LNCaP clone FGC (cell line): ENCODE data around the gene KRTAP4-1.
"Not testable (repeated sequence)": the region's sequence is repeated elsewhere in the genome, so short reads cannot be mapped to it uniquely, and the experiment has no call there.

Source experiments
- DNase-seq: peaks from one replicate; pipeline ENCODE4 v3.0.0-alpha.2; 2011; ENCODE audit warnings: low read depth
- H3K4me3 ChIP-seq: 2 replicates; pipeline ENCODE4 v1.5.1; 2011; ENCODE audit warnings: mild to moderate bottlenecking, low read depth, low read length, control low read depth
- TF ChIP-seq, protein P1 (sequence below): IDR thresholded peaks from 2 replicates; pipeline ENCODE4 v1.5.1; 2012; ENCODE audit warnings: mild to moderate bottlenecking; ENCODE audit not compliant: control insufficient read depth, insufficient read depth; ENCODE audit errors: extremely low read depth

The KRTAP4-1 gene

DNA sequence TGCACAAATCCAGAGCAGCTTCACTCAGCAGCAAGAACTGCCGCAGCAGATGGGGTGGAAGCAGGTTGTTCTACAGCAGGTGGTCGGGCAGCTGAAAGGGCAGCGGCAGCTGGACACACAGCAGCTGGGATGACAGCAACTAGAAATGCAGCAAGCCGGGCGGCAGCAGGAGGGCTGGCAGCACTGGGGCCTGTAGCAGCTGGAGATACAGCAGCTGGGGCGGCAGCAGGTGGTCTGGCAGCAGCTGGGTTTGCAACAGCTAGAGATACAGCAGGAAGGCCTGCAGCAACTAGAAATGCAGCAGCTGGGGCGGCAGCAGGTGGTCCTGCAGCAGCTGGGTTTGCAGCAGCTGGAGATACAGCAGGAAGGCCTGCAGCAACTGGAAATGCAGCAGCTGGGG, 17.1 kb downstream of the KRTAP4-1 start:
- no peak for DNase-seq
- TF ChIP-seq, protein P1, sequence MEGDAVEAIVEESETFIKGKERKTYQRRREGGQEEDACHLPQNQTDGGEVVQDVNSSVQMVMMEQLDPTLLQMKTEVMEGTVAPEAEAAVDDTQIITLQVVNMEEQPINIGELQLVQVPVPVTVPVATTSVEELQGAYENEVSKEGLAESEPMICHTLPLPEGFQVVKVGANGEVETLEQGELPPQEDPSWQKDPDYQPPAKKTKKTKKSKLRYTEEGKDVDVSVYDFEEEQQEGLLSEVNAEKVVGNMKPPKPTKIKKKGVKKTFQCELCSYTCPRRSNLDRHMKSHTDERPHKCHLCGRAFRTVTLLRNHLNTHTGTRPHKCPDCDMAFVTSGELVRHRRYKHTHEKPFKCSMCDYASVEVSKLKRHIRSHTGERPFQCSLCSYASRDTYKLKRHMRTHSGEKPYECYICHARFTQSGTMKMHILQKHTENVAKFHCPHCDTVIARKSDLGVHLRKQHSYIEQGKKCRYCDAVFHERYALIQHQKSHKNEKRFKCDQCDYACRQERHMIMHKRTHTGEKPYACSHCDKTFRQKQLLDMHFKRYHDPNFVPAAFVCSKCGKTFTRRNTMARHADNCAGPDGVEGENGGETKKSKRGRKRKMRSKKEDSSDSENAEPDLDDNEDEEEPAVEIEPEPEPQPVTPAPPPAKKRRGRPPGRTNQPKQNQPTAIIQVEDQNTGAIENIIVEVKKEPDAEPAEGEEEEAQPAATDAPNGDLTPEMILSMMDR, result no peak
- H3K4me3 ChIP-seq, result no peak overlapping the region

- TF ChIP-seq, protein P1, result no peak
- DNase-seq, result no peak
- H3K4me3 ChIP-seq, result no peak overlapping the region
These were observed 20.9 kb downstream of the KRTAP4-1 start for GRCh38 chr17:41163828-41164227.

GRCh38 chr17:41160648-41161047, 24.1 kb downstream of the KRTAP4-1 start, which contains the start of gene KRTAP4-4:
Gene KRTAP4-4 (minus strand): TSS chr17:41160748. CDS start chr17:41160691, 57 bp downstream.
- no peak for DNase-seq
- H3K4me3 ChIP-seq, result no peak within 1 kb of the TSS
- TF ChIP-seq, protein P1, result no peak

DNA sequence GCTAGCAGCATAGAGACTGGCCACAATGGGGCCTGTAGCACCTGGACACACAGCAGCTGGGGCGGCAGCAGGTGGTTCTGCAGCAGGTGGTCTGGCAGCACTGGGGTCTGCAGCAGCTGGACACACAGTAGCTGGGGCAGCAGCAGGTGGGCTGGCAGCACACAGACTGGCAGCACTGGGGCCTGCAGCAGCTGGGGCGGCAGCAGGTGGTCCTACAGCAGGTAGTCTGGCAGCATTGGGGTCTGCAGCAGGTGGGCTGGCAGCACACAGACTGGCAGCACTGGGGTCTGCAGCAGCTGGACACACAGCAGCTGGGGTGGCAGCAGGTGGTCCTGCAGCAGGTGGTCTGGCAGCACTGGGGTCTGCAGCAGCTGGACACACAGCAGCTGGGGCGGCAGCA, 24.5 kb downstream of the KRTAP4-1 start:
- DNase-seq, result not testable (repeated sequence)

DNA sequence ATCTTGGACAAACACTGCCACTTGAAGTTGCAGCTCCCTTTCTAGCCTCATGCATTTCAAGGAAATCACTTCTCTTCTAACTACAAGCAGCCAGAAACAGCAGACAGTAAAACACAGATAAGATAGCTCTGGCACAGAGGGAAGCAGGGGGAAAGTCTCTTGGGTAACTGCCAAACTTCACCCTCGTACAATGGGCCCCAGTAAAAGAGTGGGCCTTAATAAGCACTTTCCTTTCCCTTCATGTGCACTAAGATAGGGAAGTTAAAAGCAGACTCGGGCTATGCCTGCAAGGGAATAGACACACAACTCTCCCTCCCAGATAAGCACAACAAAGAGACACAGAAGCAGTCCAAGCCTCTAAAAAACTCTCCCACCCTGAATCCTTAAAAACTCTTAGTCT, 30.9 kb downstream of the KRTAP4-1 start:
- no peak overlapping the region for H3K4me3 ChIP-seq
- DNase-seq, result no peak
- TF ChIP-seq, protein P1, result no peak

More for the DNA sequence above, 24.5 kb downstream of the KRTAP4-1 start:
- H3K4me3 ChIP-seq, result not testable (repeated sequence)

DNA sequence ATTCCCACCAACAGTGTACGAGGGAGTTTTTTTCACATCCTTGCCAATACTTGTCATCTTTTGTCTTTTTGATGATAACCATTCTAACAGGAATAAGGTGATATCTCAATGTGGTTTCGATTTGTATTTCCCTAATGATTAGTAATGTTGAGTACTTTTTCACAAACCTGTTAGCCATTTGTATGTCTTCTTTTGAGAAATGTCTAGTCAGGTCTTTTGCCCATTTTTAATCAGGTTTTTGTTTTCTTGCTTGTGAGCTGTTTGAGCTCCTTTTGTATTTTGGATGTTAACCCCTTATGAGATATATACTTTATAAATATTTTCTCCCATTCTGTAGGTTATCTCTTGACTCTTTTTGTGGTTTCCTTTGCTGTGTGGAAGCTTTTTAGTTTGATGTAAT, 33.2 kb downstream of the KRTAP4-1 start:
- H3K4me3 ChIP-seq, result no peak overlapping the region
- TF ChIP-seq, protein P1, result no peak
- DNase-seq, result no peak

GRCh38 chr17:41150026-41150425, 34.7 kb downstream of the KRTAP4-1 start:
- H3K4me3 ChIP-seq, result no peak overlapping the region
- no peak for DNase-seq
- TF ChIP-seq, protein P1, result no peak

- TF ChIP-seq, protein P1, result no peak
- DNase-seq, result no peak
- no peak within 1 kb of the TSS for H3K4me3 ChIP-seq
These were observed 35.1 kb downstream of the KRTAP4-1 start, which contains the start of gene KRTAP4-5 for GRCh38 chr17:41149652-41149985. Gene KRTAP4-5 (minus strand): TSS chr17:41149825. CDS start chr17:41149767, 58 bp downstream.

- DNase-seq, H3K4me3 ChIP-seq: not testable (repeated sequence)
These were observed 35.6 kb downstream of the KRTAP4-1 start for GRCh38 chr17:41148971-41149651.
